SIG-M5 treated with dmso at 0.1 percent for 504 hours (cell line): ENCODE data around the gene TP53.

ENCODE experiments used
- DNase-seq: peaks from one replicate; lab custom pipeline; 2025; ENCODE audit not compliant: unreplicated experiment; lab: John Stamatoyannopoulos, UW

Gene TP53

GRCh38 chr17:7707446-7707845 is 20.2 kb upstream of the TP53 start:
- no peak for DNase-seq

GRCh38 chr17:7706631-7707354 is 19.5 kb upstream of the TP53 start:
- DNase-seq = no peak

GRCh38 chr17:7705269-7706255 is 18.3 kb upstream of the TP53 start:
- no peak for DNase-seq

DNA sequence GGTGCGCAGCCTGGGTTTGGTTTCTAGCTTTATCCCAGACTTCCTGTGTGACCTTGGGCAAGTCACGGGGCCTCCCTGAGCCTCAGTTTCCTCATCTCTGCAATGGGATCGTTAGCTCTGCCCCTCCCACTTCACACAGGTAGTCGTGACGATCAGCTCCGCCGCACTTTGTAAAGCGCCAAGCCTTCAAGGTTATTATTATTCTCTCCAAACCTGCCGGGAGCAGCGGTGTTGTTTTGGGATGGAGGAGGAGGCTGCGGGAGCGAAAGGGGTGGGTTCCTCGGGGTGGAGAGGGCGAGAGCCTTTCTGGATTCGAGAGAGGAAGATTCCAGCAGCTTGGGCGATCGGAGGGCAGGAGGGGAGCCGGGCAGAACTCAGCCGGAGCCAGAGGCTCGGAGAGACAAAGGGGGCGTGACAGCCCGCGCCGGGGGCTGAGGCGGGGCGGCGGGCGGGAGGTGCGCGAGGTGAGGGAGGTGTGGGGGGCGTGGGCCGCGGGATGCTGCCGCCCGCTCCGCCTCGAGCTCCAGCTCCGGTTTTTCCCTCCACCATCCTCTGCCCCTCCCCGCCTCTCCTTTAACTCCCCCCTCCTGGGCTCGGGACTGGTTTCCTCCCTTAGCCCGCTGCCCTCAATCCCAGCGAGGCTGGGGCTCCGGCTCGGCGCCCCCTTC is 17.4 kb upstream of the TP53 start, which contains the start of gene EFNB3:
TSS of gene EFNB3 (plus strand) at position 602 of the 668 bp plus-strand sequence. CDS start 397 bp downstream, outside the sequence.
- DNase-seq = no peak

DNA sequence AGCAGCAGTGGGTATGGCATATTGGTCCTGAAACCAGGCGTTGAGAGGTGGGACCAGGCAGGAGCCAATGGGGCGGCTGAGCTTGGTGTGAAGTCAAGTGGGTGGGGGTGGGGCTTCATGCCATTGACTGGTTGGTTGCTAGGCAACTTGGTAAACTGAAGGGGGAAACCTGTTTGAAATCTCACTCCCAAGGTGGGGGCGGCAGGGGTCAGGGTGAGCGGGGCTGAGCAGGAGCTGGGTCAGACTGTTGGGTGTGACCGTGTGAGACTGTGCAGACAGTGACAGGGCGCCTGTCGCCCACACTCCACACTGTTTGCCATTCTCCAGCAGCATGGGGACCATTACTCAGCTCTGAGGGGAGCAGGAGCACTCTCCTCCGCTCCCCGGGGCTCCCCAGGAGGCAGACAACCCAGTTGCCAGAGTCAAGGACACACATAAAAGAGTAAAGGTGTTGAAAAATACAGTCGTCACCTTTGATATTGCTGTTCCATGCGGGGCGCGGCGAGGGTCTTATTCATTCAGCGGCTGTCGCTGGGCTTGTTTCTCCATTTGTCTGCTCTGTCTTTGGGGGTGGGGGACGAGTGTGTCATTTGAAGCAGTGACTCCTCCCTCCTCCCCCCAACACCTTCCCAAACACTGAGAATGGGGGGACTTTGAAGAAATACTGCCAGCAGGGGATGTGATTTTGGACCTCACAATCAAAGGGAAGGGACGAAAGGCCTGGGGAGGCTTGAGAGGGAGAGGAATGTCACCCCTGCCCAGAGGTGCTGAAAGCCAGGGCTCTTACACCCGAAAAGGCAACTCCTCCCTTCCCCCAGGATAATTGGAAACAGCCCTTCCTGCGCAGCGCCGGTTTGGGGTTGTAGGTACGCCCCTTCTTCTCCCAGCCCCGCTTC is 16.5 kb upstream of the TP53 start:
- DNase-seq = no peak

GRCh38 chr17:7702776-7703175 is 15.5 kb upstream of the TP53 start:
- DNase-seq = no peak

- no peak for DNase-seq
Observed at GRCh38 chr17:7701681-7702080, 14.4 kb upstream of the TP53 start.

- no peak for DNase-seq
Observed at GRCh38 chr17:7700510-7700909, 13.2 kb upstream of the TP53 start.

DNA sequence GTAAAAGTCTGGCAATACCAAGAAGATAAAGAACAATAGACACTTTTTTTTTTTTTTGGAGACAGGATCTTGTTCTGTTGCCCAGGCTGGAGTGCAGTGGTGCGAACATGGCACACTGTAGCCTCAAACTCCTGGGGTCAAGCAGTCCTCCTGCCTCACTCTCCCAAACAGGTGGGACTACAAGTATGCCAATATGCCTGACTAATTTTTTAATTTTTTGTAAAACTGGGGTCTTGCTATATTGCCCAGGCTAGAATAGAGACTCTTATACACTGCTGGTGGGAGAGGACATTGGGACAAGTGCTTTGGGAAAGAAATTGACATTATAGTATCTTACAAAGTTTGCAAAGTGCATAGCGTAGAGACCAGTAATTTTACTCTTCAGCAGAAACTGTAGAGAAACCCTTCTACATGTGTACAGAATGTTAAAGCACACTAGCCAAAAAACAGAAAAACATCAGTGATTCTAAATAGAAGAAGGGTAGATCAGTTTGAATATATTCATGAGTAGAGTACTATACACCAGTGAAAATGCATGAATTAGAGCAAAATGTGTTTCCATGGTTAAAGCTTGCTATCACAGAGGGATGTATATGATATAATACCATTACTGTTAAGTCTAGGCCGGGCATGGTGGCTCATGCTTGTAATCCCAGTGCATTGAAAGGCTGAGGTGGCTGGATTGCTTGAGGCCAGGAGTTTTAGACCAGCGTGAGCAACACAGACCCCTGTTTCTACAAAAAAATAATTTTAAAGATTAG is 10.7 kb upstream of the TP53 start:
- DNase-seq = no peak

- DNase-seq = no peak
Observed at GRCh38 chr17:7695586-7695985, 8.3 kb upstream of the TP53 start.

DNA sequence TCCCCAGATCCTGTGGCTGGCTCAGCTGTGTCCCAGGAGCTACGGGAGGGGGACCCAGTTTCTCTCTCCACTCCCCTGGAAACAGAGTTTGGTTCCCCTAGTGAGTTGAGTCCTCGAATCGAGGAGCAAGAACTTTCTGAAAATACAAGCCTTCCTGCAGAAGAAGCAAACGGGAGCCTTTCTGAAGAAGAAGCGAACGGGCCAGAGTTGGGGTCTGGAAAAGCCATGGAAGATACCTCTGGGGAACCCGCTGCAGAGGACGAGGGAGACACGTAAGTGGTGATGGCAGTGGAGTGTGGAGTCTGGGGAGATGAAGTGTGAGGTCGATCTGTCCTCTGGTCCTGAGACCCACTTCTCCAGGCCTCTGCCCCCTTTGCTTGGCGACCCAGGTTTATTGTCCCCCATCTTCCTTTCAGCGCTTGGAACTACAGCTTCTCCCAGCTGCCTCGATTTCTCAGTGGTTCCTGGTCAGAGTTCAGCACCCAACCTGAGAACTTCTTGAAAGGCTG is 1.6 kb upstream of the TP53 start:
- DNase-seq = no peak

DNA sequence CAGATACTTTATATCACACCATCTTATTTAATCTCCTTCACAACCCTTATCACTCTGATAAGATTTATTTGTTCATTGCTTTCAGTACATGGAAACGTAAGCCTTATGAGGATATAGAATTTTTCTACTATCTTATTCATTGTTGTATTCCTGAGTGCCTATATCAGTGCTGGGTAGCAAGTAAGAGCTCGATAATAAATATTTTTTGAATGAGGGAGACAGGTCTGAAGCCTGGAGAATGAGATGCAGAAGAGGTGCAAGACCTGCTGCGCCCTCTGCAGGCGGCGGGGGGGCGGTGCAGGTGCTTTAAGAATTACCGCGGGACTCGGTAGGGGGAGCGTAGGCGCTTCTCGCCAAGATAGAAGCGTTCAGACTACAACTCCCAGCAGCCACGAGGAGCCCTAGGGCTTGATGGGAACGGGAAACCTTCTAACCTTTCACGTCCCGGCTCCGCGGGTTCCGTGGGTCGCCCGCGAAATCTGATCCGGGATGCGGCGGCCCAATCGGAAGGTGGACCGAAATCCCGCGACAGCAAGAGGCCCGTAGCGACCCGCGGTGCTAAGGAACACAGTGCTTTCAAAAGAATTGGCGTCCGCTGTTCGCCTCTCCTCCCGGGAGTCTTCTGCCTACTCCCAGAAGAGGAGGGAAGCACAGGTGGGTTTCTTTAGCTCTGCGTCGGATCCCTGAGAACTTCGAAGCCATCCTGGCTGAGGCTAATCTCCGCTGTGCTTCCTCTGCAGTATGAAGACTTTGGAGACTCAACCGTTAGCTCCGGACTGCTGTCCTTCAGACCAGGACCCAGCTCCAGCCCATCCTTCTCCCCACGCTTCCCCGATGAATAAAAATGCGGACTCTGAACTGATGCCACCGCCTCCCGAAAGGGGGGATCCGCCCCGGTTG is 868 bp upstream of the TP53 start, which contains the start of gene WRAP53:
TSS of gene WRAP53 (plus strand) at position 570 of the 900 bp plus-strand sequence. CDS start at position 742, 172 bp downstream.
- peak; percentile 96 for DNase-seq

GRCh38 chr17:7686222-7687071 is 843 bp downstream of the TP53 start:
- peak; percentile 92 for DNase-seq

DNA sequence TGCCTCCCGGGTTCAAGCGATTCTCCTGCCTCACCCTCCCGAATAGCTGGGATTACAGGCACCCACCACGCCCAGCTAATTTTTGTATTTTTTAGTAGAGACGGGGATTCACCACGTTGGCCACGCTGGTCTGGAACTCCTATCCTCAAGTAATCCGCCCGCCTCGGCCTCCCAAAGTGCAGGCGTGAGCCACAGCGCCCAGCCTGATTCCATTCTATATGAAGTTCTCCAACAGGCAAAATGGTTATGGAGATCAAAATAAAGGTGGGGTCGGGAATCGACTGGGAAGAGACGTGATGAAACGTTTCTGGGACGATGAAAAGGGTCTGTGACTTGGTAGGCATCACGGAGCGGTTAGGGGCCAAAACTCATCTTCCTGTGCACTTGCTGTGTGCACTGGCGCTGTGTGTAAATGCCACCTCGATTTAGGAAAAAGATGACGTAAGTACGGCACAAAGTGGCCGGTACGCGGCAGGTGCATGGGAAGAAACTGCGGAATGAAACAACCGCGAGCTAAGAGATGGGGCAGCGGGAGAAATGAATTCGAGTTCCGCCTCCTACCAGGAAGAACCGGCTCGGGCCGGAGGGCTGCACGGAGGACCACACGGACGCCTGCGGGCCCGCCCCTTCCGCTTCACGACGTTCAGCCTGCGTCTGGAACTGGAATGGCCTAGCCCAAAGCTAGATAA is 1.6 kb downstream of the TP53 start:
- peak; percentile 89 for DNase-seq

GRCh38 chr17:7684851-7685532 is 2.3 kb downstream of the TP53 start:
- DNase-seq = no peak

GRCh38 chr17:7677388-7678067 is 9.8 kb downstream of the TP53 start:
- no peak for DNase-seq
